Measurements from ENCODE around the gene SLC35B2. TPM values are rescaled to one million over a fixed set of nuclear protein-coding genes. Genes with fewer than 3 reads are reported as not detected.

Gene SLC35B2
- total RNA-seq, 3 donors from 2014 or later: 32.8 to 50.5 (median 38.1) TPM

GRCh38 chr6:44260011-44260410 lies 2.7 kb upstream of the SLC35B2 start:
- no peak overlapping the region for H3K4me3 ChIP-seq
- H3K9me3 ChIP-seq: no peaks in the 10 kb centered on the region
- intact Hi-C loops (cut with DNase I; ENCODE audit: low total_unique reads): no loop called here
- H3K36me3 ChIP-seq: no peaks in the 10 kb centered on the region
- H3K27ac ChIP-seq: no peak overlapping the region
- peaks cover 20 to 30% of the 10 kb centered on the region in 2 donors for H3K4me1 ChIP-seq
- no peak for DNase-seq (ENCODE audit: low spot score in 2 of 2)
- TF ChIP-seq CTCF (IDR thresholded peaks at IDR 0.05) (no peak), POLR2A (IDR thresholded peaks at IDR 0.05) (no peak), POLR2AphosphoS5 (IDR thresholded peaks at IDR 0.05) (no peak)
- H3K27me3 ChIP-seq: no peaks in the 10 kb centered on the region

GRCh38 chr6:44258921-44259320 lies 1.6 kb upstream of the SLC35B2 start:
- no peak for TF ChIP-seq POLR2AphosphoS5 (IDR thresholded peaks at IDR 0.05)
- TF ChIP-seq CTCF (IDR thresholded peaks at IDR 0.05): no peak
- no peak for TF ChIP-seq POLR2A (IDR thresholded peaks at IDR 0.05)
- Histone ChIP-seq H3K9me3 (no peaks in the 10 kb centered on the region), H3K36me3 (no peaks in the 10 kb centered on the region), H3K27me3 (no peaks in the 10 kb centered on the region), H3K27ac (no peak overlapping the region), H3K4me1 (peaks cover 13 to 24% of the 10 kb centered on the region in 2 donors), H3K4me3 (no peak overlapping the region)
- no peak for DNase-seq (ENCODE audit: low spot score in 2 of 2)
- intact Hi-C loops (cut with DNase I; ENCODE audit: low total_unique reads): no loop called here

GRCh38 chr6:44258325-44258863 lies 1.1 kb upstream of the SLC35B2 start:
- intact Hi-C loops (cut with DNase I; ENCODE audit: low total_unique reads): no loop called here
- peak overlapping the region; percentile 93 to 98 for H3K27ac ChIP-seq
- TF ChIP-seq POLR2AphosphoS5 (IDR thresholded peaks at IDR 0.05) (no peak), POLR2A (IDR thresholded peaks at IDR 0.05) (no peak), CTCF (IDR thresholded peaks at IDR 0.05) (no peak)
- H3K36me3 ChIP-seq: no peaks in the 10 kb centered on the region
- H3K4me3 ChIP-seq: no peak overlapping the region
- H3K9me3 ChIP-seq: no peaks in the 10 kb centered on the region
- peaks cover 11 to 20% of the 10 kb centered on the region in 2 donors for H3K4me1 ChIP-seq
- no peaks in the 10 kb centered on the region for H3K27me3 ChIP-seq
- no peak for DNase-seq (ENCODE audit: low spot score in 2 of 2)

GRCh38 chr6:44257753-44258324 lies 511 bp upstream of the SLC35B2 start:
- Histone ChIP-seq H3K27me3 (no peaks in the 10 kb centered on the region), H3K36me3 (no peaks in the 10 kb centered on the region), H3K4me3 (peak overlapping the region; percentile 82 to 100 (median 95)), H3K9me3 (no peaks in the 10 kb centered on the region), H3K4me1 (peaks cover 7 to 15% of the 10 kb centered on the region in 2 donors), H3K27ac (peak overlapping the region; percentile 93 to 98)
- no peak for TF ChIP-seq POLR2AphosphoS5 (IDR thresholded peaks at IDR 0.05)
- peak in 1 of 3 donors; percentile 25 for TF ChIP-seq CTCF (IDR thresholded peaks at IDR 0.05)
- TF ChIP-seq POLR2A (IDR thresholded peaks at IDR 0.05): no peak
- DNase-seq (ENCODE audit: low spot score in 2 of 2): no peak
- intact Hi-C loops (cut with DNase I; ENCODE audit: low total_unique reads): no loop called here

- Histone ChIP-seq H3K4me1 (peaks cover 6 to 10% of the 10 kb centered on the region in 2 donors), H3K27ac (peak overlapping the region; percentile 93 to 98), H3K4me3 (peak overlapping the region; percentile 82 to 100 (median 95)), H3K27me3 (no peaks in the 10 kb centered on the region), H3K9me3 (no peaks in the 10 kb centered on the region), H3K36me3 (no peaks in the 10 kb centered on the region)
- TF ChIP-seq POLR2AphosphoS5 (IDR thresholded peaks at IDR 0.05) (no peak), POLR2A (IDR thresholded peaks at IDR 0.05) (no peak), CTCF (IDR thresholded peaks at IDR 0.05) (no peak)
- intact Hi-C loops (cut with DNase I; ENCODE audit: low total_unique reads): no loop called here
- no peak for DNase-seq (ENCODE audit: low spot score in 2 of 2)
These were observed 628 bp downstream of the SLC35B2 start for GRCh38 chr6:44256775-44257024.

Measured in breast epithelium (tissue), 4 donors.